SK-N-MC (cell line): ENCODE data around the gene GAN.

ENCODE experiments used
- EZH2 ChIP-seq: fragments of 200-600 bp; sonication (generic); IDR thresholded peaks from one replicate; pipeline ENCODE4 v1.6.1; 2017; ENCODE audit warnings: antibody characterized with exemption
- FOXP2 ChIP-seq: optimal IDR thresholded peaks from 2 replicates; pipeline ENCODE3; 2011; ENCODE audit warnings: mild to moderate bottlenecking, moderate library complexity; ENCODE audit not compliant: insufficient read depth; ENCODE audit errors: extremely low read length, control extremely low read depth
- POLR2AphosphoS5 ChIP-seq: IDR thresholded peaks from 2 replicates; pipeline ENCODE4 v1.6.1; 2012; ENCODE audit warnings: mild to moderate bottlenecking, low read depth, low read length, borderline replicate concordance

GRCh38 chr16:81397879-81398520 lies 83.2 kb downstream of the GAN start:
- TF ChIP-seq POLR2AphosphoS5 (no peak), EZH2 (no peak), FOXP2 (no peak)
